NCI-H2029 (cell line): ENCODE measurements around the gene AGAP5.
"Not testable (repeated sequence)": the region's sequence is repeated elsewhere in the genome, so short reads cannot be mapped to it uniquely, and the experiment has no call there.

Experiments
- DNase-seq: peaks from one replicate; lab custom pipeline; 2025; lab: John Stamatoyannopoulos, UW

The AGAP5 gene

GRCh38 chr10:73697675-73698159, at the start of gene AGAP5:
AGAP5 (minus strand) TSS chr10:73698109; CDS start chr10:73697755, 354 bp downstream.
- not testable (repeated sequence) for DNase-seq

DNA sequence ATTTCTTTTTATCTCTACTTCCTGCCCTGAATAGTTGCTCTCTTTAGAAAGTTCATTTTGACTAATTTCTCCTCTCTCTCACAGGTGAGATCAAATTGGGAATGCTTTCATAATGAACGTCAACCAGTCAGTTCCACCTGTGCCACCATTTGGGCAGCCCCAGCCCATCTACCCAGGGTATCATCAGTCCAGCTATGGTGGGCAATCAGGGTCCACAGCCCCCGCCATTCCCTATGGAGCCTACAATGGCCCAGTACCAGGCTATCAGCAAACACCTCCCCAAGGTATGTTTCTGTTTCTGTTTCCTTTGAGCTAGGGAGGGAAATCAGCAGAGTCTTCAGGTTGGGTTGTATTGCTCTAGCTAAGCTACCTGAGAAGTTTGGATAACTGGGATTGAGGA, 48.8 kb upstream of the AGAP5 start:
- no peak for DNase-seq

GRCh38 chr10:73744664-73744975, 46.7 kb upstream of the AGAP5 start:
- no peak for DNase-seq

DNA sequence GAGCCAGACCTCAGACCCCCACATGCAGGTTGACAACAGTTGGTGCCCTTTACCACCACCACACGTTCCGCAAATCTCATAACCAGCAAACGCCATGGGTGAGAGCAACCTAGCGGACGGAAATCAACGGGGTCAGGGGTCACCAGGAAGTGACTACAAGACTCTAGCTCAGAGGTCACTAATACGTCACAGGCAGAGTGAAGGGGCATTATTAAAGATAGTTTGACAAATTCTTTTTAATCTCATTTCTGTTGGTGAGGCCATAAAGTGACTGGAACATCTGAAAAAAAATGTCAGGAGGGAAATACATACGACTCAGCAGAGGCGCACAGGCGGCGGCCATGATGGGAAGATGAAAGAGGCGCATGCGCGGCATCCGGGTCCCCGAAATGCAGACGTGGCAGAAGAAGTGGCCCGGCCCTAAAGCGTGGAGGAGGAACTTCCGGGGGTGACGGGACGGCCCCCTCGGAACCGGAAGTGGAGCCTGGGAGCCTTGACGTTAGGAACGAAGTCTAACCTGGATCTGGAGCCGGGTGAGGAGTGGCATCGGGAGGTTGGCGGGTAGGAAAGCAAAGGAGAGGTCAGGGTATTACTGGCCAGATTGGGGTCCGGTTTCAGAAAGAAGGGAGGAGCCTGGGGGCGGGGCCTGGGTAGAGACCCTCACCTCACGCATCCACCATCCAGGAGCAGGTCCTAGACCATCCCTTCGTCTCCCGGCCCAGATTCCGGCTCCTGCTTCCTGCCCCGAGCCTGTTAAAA, 46.2 kb upstream of the AGAP5 start, which contains the start of gene SEC24C:
TSS of gene SEC24C (plus strand) at position 468 of the 759 bp plus-strand sequence. CDS start 2,461 bp downstream, outside the sequence.
- DNase-seq = peak; percentile 75

GRCh38 chr10:73743327-73743904, 45.5 kb upstream of the AGAP5 start:
- no peak for DNase-seq

DNA sequence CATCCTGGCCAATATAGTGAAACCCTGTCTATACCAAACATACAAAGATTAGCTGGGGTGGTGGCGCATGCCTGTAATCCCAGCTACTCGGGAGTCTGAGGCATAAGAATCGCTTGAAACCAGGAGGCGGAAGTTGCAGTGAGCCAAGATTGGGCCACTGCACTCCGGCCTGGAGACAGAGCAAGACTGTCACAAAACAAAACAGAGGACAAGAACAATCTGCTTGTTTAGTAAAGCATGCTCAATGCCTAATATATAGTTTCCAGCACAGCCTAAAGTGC, 44.5 kb upstream of the AGAP5 start:
- no peak for DNase-seq

GRCh38 chr10:73740501-73741254, 42.8 kb upstream of the AGAP5 start:
- not testable (repeated sequence) for DNase-seq

- no peak for DNase-seq
Observed at GRCh38 chr10:73734796-73735305, 36.9 kb upstream of the AGAP5 start.

DNA sequence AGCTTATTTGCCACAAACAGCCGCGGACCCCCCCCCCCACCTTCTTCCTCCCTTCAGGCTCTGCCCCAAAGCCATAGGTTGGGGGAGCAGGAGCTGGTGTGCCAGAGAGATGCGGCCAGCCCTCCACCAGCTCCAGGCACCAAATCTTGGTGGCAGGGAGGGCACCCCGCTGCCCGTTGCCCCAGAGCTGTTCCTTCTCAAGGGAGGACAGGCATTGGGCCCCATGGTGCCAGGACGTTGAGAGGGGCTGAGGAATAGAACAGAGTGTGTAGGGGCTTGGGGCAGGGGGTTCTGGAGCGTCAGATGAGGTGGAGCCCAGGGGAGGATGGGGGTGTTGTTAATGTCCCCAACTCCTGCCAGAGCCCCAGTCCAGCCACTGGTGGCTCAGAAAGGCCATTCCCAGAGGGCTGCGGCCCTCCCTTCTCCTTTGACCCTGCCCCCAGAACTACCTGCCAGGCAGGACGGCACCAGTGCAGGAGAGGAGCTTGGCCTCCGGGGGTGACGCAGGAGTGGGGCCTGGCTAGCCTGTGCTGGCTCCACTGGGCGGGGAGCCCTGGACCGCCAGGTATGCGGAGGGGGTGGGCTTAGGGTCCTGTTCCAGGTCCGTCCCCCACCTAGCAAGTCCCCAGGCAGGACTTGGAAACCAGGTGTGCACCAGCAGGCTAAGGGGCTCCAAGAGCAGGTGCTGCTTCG, 36.3 kb upstream of the AGAP5 start:
- no peak for DNase-seq

DNA sequence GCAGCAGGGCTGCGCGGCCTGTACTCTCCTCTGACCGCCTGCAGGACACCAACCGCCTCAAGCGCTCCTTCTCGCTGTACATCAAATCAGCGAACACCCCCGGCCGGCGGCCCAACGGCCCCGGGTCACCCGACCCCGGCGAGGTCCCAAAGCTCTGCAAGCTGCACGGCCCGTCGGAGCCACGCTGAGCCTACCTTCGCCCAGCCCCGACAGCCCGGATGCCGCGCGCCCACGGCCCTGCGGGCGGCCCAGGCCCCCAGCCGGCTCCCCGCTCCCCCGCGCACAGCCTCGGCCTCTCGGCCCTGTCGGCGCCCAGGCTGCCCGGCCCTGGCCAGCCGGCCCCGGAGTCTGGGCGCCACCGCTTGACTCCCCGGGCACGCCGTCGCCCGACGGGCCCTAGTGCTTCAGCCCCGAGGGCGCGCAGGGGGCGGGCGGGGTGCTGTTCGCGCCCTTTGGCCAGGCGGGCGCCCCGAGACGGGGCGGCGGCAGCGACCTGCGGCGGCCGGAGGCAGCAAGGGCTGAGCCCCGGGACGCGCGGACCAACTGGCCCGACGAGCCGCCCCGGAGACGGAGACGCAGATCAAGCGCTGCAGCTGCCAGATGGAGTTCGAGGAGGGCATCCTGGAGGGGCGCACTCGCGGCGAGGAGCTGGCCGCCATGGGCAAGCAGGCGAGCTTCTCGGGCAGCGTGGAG, 35.2 kb upstream of the AGAP5 start:
- no peak for DNase-seq

GRCh38 chr10:73732426-73732825, 34.5 kb upstream of the AGAP5 start:
- no peak for DNase-seq

- no peak for DNase-seq
Observed at GRCh38 chr10:73731588-73732375, 33.9 kb upstream of the AGAP5 start.

DNA sequence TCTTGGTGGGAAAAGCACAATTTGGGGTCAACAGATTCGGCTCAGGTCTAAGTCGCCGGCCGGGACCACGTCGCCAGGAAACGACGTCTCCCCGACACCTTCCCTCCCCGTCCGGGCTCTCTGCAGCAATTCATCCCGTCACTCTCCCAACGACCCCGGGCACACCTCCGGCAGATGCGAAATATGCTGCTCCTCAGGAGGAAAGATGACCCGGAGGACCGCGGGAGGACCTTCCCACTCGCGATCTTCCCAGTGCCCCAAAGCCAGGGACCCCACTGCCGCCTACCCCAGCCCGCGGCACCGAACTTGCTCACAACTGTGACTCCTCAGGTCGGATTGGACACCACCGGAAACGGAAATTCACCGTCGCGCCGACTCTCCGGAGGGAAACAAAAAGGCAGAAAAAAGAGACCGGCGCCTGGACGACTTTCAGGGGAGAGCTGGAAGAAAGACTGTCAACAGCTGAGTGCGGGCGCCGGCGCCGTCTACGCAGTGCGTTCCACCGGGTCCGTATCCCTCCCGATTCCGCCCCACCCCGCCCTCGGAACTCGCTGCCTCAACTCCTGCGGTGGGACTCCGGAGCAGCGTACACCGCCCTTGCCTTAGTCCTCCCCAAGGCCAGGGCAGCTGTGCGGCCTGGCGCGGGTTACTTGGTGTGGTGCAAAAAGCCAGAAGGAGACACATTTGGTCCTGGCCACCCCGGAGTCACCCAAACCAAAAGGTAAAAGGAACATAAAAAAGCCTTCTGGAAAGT, 32.4 kb upstream of the AGAP5 start:
- peak; percentile 41 for DNase-seq

DNA sequence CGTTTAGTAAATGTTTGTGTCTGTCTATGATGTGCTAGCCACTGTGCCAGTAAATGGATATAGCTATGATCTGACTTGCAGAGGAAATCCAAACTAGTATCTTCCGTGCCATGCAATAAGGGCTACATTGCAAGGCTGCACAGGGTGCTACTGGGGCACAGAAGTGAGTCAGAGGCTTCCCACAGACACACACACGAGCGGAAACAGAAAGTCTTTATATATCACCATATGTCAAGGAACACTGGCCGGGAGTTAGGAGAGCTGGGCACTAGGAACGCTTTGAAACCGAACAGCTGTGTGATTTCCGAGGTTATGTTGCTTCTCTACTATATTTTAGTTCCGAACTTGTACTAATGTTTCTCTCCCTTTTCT, 31.9 kb upstream of the AGAP5 start:
- DNase-seq = not testable (repeated sequence)

DNA sequence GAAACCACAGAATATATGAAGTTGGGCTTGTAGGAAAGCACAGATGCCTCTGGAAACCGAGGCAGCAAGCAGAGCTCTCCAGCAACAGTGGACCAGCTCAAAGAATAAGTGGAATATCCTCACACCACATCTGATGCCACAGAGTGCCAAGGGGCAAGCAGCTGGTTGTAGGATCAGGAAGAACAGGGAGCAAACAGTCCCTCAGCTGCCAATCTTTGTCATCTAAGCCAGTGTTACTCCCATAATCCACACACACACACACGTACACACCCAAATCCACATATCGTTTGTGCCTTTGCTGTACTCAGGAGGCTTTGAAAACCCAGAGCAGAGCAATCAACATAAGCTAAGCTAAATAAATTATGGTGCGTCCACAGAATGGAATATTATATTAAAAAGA, 25.6 kb upstream of the AGAP5 start:
- DNase-seq = no peak

- DNase-seq = not testable (repeated sequence)
Observed at GRCh38 chr10:73720561-73720960, 22.7 kb upstream of the AGAP5 start.

- DNase-seq = no peak
Observed at GRCh38 chr10:73717556-73717955, 19.6 kb upstream of the AGAP5 start.

- DNase-seq = no peak
Observed at GRCh38 chr10:73716251-73716650, 18.3 kb upstream of the AGAP5 start.

DNA sequence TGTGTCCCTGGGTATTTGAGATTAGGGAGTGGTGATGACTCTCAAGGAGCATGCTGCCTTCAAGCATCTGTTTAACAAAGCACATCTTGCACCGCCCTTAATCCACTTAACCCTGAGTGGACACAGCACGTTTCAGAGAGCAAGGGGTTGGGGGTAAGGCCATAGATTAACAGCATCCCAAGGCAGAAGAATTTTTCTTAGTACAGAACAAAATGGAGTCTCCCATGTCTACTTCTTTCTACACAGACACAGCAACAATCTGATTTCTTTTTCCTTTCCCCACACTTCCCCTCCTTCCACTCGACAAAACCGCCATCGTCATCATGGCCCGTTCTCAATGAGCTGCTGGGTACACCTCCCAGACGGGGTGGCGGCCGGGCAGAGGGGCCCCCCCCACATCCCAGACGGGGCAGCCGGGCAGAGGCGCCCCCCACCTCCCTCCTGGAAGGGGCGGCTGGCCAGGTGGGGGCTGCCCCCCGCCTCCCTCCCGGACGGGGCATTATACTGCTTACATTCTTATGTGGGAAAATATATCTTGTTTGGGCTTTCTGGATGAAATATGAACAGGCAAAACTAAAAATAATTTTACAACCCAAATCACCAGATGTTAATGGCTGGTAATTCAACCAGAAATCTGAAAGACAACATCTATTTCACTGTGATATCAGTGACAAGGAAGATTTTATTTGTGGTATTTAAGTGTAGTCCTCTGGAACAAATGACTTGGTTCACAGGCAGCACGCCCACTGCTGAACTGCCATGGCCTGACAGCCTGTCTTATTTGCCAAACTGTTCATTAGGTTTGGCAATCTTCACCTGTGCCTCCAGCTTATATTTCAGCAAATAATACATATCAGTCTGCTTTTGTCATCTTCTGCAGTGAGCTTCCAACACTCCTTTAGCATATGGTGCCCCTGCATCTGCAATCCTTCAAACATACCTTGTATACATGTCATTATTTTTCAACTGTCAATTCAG, 17.6 kb upstream of the AGAP5 start:
- not testable (repeated sequence) for DNase-seq
